ENCODE results near the gene TGFB2. TPM values are rescaled to one million over a fixed set of nuclear protein-coding genes. Genes with fewer than 3 reads are reported as not detected.

Gene TGFB2
- total and polyA plus RNA-seq, 4 donors: 0.21 to 0.75 (median 0.41) TPM

- DNase-seq (ENCODE audit: low spot score): no peak
- no peak overlapping the region for H3K27ac ChIP-seq (ENCODE audit: low read depth in 1 of 2, low read length in 2 of 2)
- no peaks in the 10 kb centered on the region for H3K27me3 ChIP-seq (ENCODE audit: control insufficient read depth in 4 of 4, insufficient read depth in 4 of 4, low read length in 3 of 4)
- 54% methylated on average over 9 of the region's 9 CpGs for WGBS
- H3K36me3 ChIP-seq (ENCODE audit: control insufficient read depth in 4 of 4, insufficient read depth in 3 of 4, low read depth in 1 of 4, low read length in 3 of 4): no peaks in the 10 kb centered on the region
- no peak overlapping the region for H3K9ac ChIP-seq (ENCODE audit: low read depth in 1 of 2, low read length in 2 of 2)
- H3K9me3 ChIP-seq (ENCODE audit: control insufficient read depth in 4 of 4, low read length in 3 of 4): no peaks in the 10 kb centered on the region
- TF ChIP-seq NR2F2 (IDR thresholded peaks at IDR 0.05) (no peak), GABPA (IDR thresholded peaks at IDR 0.05 in 1 of 2, conservative IDR thresholded peaks at IDR 0.05 in 1 of 2) (no peak), CTCF (IDR thresholded peaks at IDR 0.05; ENCODE audit: low read depth, low read length, missing input control) (no peak), ZBTB33 (IDR thresholded peaks at IDR 0.05) (no peak), RXRA (IDR thresholded peaks at IDR 0.05) (no peak), TAF1 (conservative IDR thresholded peaks at IDR 0.05) (no peak), SP1 (IDR thresholded peaks at IDR 0.05) (no peak), FOXA2 (IDR thresholded peaks at IDR 0.05) (no peak), JUND (IDR thresholded peaks at IDR 0.05) (no peak), ATF3 (IDR thresholded peaks at IDR 0.05) (no peak), REST (IDR thresholded peaks at IDR 0.05) (no peak), EGR1 (IDR thresholded peaks at IDR 0.05; ENCODE audit: low read depth in 2 of 2) (no peak), YY1 (IDR thresholded peaks at IDR 0.05) (no peak), HNF4A (conservative IDR thresholded peaks at IDR 0.05) (no peak)
- no peaks in the 10 kb centered on the region for H3K4me1 ChIP-seq (ENCODE audit: control insufficient read depth in 4 of 4, insufficient read depth in 4 of 4, low read length in 3 of 4)
- H3K4me3 ChIP-seq (ENCODE audit: low read depth in 1 of 3, low read length in 3 of 3): no peak overlapping the region
Observed at GRCh38 chr1:218408942-218409341, 63.8 kb downstream of the TGFB2 start.

GRCh38 chr1:218409946-218410510, 64.9 kb downstream of the TGFB2 start:
- TF ChIP-seq CTCF (IDR thresholded peaks at IDR 0.05; ENCODE audit: low read depth, low read length, missing input control) (no peak), YY1 (IDR thresholded peaks at IDR 0.05) (no peak), REST (IDR thresholded peaks at IDR 0.05) (no peak), SP1 (IDR thresholded peaks at IDR 0.05) (no peak), HNF4G (IDR thresholded peaks at IDR 0.05) (no peak), MAX (IDR thresholded peaks at IDR 0.05) (no peak), NR2F2 (IDR thresholded peaks at IDR 0.05) (no peak), ATF3 (IDR thresholded peaks at IDR 0.05) (no peak)
- Histone ChIP-seq H3K4me1 (ENCODE audit: control insufficient read depth in 4 of 4, insufficient read depth in 4 of 4, low read length in 3 of 4) (no peaks in the 10 kb centered on the region), H3K36me3 (ENCODE audit: control insufficient read depth in 4 of 4, insufficient read depth in 3 of 4, low read depth in 1 of 4, low read length in 3 of 4) (no peaks in the 10 kb centered on the region), H3K9ac (ENCODE audit: low read depth in 1 of 2, low read length in 2 of 2) (no peak overlapping the region), H3K27me3 (ENCODE audit: control insufficient read depth in 4 of 4, insufficient read depth in 4 of 4, low read length in 3 of 4) (no peaks in the 10 kb centered on the region), H3K9me3 (ENCODE audit: control insufficient read depth in 4 of 4, low read length in 3 of 4) (no peaks in the 10 kb centered on the region), H3K4me3 (ENCODE audit: low read depth in 1 of 3, low read length in 3 of 3) (no peak overlapping the region), H3K27ac (ENCODE audit: low read depth in 1 of 2, low read length in 2 of 2) (no peak overlapping the region)
- WGBS: 77% methylated on average over 8 of the region's 8 CpGs
- no peak for DNase-seq (ENCODE audit: low spot score)

Data from liver (tissue), 9 donors.